Type B pancreatic cell (in vitro differentiated cells): ENCODE measurements around the gene TGOLN2. TPM values are rescaled to one million over a fixed set of nuclear protein-coding genes. Genes with fewer than 3 reads are reported as not detected.
"Not testable (repeated sequence)": the region's sequence is repeated elsewhere in the genome, so short reads cannot be mapped to it uniquely, and the experiment has no call there.

Experiments used
- DNase-seq: peaks from one replicate; pipeline ENCODE4 v3.0.0; 2021; ENCODE audit warnings: mixed read lengths; ENCODE audit not compliant: unreplicated experiment; ENCODE audit errors: extremely low spot score
- H3K27ac Mint-ChIP-seq: 2 replicates; pipeline ENCODE4 v1.8.0; 2021; ENCODE audit warnings: mild to moderate bottlenecking, mixed read lengths
- H3K27me3 Mint-ChIP-seq: 2 replicates; pipeline ENCODE4 v1.8.0; 2021; ENCODE audit warnings: mixed read lengths
- H3K36me3 Mint-ChIP-seq: 2 replicates; pipeline ENCODE4 v1.8.0; 2021; ENCODE audit warnings: mixed read lengths
- H3K4me1 Mint-ChIP-seq: one replicate; pipeline ENCODE4 v1.8.0; 2021; ENCODE audit warnings: mixed read lengths; ENCODE audit not compliant: unreplicated experiment
- H3K4me3 Mint-ChIP-seq: 2 replicates; pipeline ENCODE4 v1.8.0; 2021; ENCODE audit warnings: mild to moderate bottlenecking, mixed read lengths
- H3K9me3 Mint-ChIP-seq: 2 replicates; pipeline ENCODE4 v1.8.0; 2021; ENCODE audit warnings: mixed read lengths
- total RNA-seq: library from RNA; stranded (reverse); gene quantifications from 2 replicates; pipeline ENCODE4 v1.2.1, GENCODE V29; 2021; ENCODE audit warnings: low replicate concordance
- TF ChIP-seq, protein P1 (sequence below): fragments of 200-600 bp; sonication (generic); conservative IDR thresholded peaks from 2 replicates; pipeline ENCODE4 v1.5.0; 2021; ENCODE audit warnings: antibody characterized with exemption, mild to moderate bottlenecking

Gene TGOLN2
- total RNA-seq, 1 donor from 2014 or later, result 54.0 TPM

DNA sequence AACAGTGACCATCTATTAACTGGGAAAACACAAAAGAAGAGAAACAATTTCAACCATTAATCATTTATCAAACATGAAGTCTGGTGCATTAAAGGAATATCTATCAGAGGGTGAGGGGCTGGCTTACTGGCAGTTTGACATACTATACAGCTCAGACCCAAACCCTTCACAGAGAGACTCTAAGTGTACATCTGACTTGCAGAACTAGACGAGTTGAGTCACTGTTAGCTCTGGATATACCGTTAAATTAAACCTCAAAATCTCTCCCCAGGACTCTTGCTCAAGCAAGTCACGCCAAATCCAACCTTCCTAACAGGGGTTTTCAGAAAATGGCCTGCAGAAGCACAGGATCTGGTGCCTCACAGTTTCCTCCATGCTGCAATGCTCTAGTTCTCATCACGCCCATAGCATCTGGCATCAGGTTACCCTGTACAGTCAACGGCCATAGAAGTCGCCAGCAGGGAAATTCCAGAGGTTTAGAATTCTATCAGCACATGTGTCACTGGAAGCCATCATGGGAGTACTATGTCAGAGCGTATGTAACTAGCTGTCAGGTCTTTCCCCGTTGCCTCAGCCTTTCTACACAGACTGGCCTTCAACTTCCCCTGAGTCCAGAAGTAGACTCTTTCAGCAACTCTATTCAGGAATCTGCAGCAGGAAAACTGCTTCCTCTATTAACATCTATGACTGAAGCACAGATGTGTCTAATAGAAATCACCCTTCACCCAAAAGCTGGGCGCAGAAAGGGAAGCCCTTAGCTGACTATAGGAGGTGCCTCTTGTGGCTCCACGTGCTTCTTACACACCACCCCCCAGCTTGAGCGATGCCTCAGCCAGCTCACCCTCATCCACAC is 9.3 kb downstream of the TGOLN2 start:
- H3K36me3 Mint-ChIP-seq, result peaks cover 47% of the 10 kb centered on the region
- no peaks in the 10 kb centered on the region for H3K27me3 Mint-ChIP-seq
- peaks cover 13% of the 10 kb centered on the region for H3K4me1 Mint-ChIP-seq
- H3K9me3 Mint-ChIP-seq, result no peaks in the 10 kb centered on the region
- no peak for DNase-seq
- no peak overlapping the region for H3K4me3 Mint-ChIP-seq
- peak overlapping the region; percentile 40 for H3K27ac Mint-ChIP-seq
- TF ChIP-seq, protein P1, sequence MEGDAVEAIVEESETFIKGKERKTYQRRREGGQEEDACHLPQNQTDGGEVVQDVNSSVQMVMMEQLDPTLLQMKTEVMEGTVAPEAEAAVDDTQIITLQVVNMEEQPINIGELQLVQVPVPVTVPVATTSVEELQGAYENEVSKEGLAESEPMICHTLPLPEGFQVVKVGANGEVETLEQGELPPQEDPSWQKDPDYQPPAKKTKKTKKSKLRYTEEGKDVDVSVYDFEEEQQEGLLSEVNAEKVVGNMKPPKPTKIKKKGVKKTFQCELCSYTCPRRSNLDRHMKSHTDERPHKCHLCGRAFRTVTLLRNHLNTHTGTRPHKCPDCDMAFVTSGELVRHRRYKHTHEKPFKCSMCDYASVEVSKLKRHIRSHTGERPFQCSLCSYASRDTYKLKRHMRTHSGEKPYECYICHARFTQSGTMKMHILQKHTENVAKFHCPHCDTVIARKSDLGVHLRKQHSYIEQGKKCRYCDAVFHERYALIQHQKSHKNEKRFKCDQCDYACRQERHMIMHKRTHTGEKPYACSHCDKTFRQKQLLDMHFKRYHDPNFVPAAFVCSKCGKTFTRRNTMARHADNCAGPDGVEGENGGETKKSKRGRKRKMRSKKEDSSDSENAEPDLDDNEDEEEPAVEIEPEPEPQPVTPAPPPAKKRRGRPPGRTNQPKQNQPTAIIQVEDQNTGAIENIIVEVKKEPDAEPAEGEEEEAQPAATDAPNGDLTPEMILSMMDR, result no peak

- H3K9me3 Mint-ChIP-seq, H3K27ac Mint-ChIP-seq, H3K27me3 Mint-ChIP-seq, DNase-seq, H3K4me3 Mint-ChIP-seq: not testable (repeated sequence)
- Mint-ChIP-seq H3K4me1 (peaks cover 13% of the 10 kb centered on the region), H3K36me3 (peaks cover 32% of the 10 kb centered on the region)
These were observed 11.9 kb downstream of the TGOLN2 start for GRCh38 chr2:85315921-85316320.

GRCh38 chr2:85314884-85315242 is 12.9 kb downstream of the TGOLN2 start:
- TF ChIP-seq, protein P1, result no peak
- Mint-ChIP-seq H3K9me3 (no peaks in the 10 kb centered on the region), H3K4me3 (no peak overlapping the region), H3K36me3 (peaks cover 25% of the 10 kb centered on the region), H3K4me1 (peaks cover 17% of the 10 kb centered on the region), H3K27ac (no peak overlapping the region), H3K27me3 (no peaks in the 10 kb centered on the region)
- no peak for DNase-seq

GRCh38 chr2:85312404-85312803 is 15.4 kb downstream of the TGOLN2 start:
- TF ChIP-seq, protein P1, result no peak
- Mint-ChIP-seq H3K9me3 (no peaks in the 10 kb centered on the region), H3K27me3 (no peaks in the 10 kb centered on the region), H3K4me3 (no peak overlapping the region), H3K4me1 (peaks cover 9% of the 10 kb centered on the region), H3K36me3 (peaks cover 18% of the 10 kb centered on the region), H3K27ac (no peak overlapping the region)
- DNase-seq, result no peak

DNA sequence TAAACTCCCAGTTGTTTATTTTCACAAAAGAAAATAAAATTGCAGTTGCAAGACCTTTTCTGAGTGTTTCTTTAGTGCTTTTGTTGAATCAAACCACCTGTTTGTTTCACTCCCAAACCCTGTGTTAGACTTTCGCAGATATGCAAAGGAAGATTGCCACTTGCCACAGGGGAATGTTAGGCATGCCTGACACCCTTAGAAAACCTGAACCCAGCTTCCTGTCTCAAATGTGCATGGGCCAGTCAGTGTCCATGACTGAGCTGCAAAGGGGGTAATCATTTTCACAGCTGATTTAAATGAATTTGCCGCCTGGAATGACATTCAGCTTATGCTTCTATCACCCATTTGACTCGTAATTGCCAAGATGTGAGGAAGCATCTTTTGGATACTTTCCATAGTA is 17.5 kb downstream of the TGOLN2 start:
- H3K27me3 Mint-ChIP-seq, result no peaks in the 10 kb centered on the region
- TF ChIP-seq, protein P1, result no peak
- H3K27ac Mint-ChIP-seq, result no peak overlapping the region
- peaks cover 9% of the 10 kb centered on the region for H3K4me1 Mint-ChIP-seq
- no peaks in the 10 kb centered on the region for H3K9me3 Mint-ChIP-seq
- no peak for DNase-seq
- H3K4me3 Mint-ChIP-seq, result no peak overlapping the region
- H3K36me3 Mint-ChIP-seq, result peaks cover 12% of the 10 kb centered on the region

DNA sequence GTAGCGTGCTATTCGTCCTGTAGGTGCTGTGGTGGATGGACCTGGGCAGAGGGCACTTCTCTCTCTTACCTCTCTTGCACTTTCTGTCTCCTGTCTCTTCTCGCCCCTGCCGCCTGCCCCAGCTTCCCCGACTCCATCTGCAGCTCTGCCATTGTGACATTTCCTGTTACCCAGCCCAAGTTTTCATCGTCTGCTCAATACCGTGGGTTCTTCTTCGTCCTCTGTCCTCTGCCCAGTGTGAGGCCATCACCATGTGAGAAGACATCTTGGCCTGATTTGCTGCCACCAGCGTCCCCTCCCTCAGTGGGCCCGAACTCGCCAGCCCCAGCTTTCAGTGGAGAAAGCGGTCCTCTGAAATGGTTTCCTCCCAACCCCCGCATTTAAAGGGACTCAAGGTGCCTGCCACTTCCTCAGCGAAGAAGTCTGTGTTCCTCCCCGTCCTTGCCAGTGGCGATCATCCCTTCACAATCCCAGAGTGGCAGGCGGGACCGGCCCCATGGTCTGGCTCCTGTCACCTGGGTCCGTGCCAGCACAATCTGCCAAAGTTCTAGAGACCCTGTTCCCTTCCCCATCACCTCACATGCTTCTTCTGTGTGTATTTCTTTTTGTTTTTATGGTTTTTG is 18.0 kb downstream of the TGOLN2 start:
- no peak overlapping the region for H3K27ac Mint-ChIP-seq

More for the DNA sequence above, 18.0 kb downstream of the TGOLN2 start:
- H3K4me1 Mint-ChIP-seq, result peaks cover 9% of the 10 kb centered on the region
- TF ChIP-seq, protein P1, result no peak
- no peaks in the 10 kb centered on the region for H3K27me3 Mint-ChIP-seq
- peaks cover 12% of the 10 kb centered on the region for H3K36me3 Mint-ChIP-seq
- H3K4me3 Mint-ChIP-seq, result no peak overlapping the region
- no peaks in the 10 kb centered on the region for H3K9me3 Mint-ChIP-seq
- no peak for DNase-seq
